ENCODE measurements around the gene MRPL43. TPM values are rescaled to one million over a fixed set of nuclear protein-coding genes. Genes with fewer than 3 reads are reported as not detected.

MRPL43 gene
- total RNA-seq, 6 experiments from 2014 or later = 101 to 120 (median 115) TPM

GRCh38 chr10:100972115-100972903, 15.0 kb downstream of the MRPL43 start:
- H3K9me3 Mint-ChIP-seq = no peaks in the 10 kb centered on the region
- H3K36me3 Mint-ChIP-seq (ENCODE audit: low read depth) = no peaks in the 10 kb centered on the region
- DNase-seq = no peak
- no peaks in the 10 kb centered on the region; the same call in 1 of the 2 replicates for H3K27me3 Mint-ChIP-seq (ENCODE audit: insufficient read depth)
- no peak for TF ChIP-seq CTCF (IDR thresholded peaks at IDR 0.05)
- peaks cover 9% of the 10 kb centered on the region for H3K4me1 Mint-ChIP-seq (ENCODE audit: low read depth)
- no peak overlapping the region for H3K4me3 Mint-ChIP-seq
- no peak overlapping the region for H3K27ac Mint-ChIP-seq

GRCh38 chr10:100970914-100971811, 16.1 kb downstream of the MRPL43 start:
- DNase-seq = no peak
- no peak for TF ChIP-seq CTCF (IDR thresholded peaks at IDR 0.05)
- no peaks in the 10 kb centered on the region for H3K36me3 Mint-ChIP-seq (ENCODE audit: low read depth)
- no peak overlapping the region for H3K27ac Mint-ChIP-seq
- H3K4me3 Mint-ChIP-seq = no peak overlapping the region
- H3K4me1 Mint-ChIP-seq (ENCODE audit: low read depth) = peaks cover 9% of the 10 kb centered on the region
- H3K9me3 Mint-ChIP-seq = no peaks in the 10 kb centered on the region
- no peaks in the 10 kb centered on the region; the same call in 1 of the 2 replicates for H3K27me3 Mint-ChIP-seq (ENCODE audit: insufficient read depth)

GRCh38 chr10:100970076-100970913, 17.0 kb downstream of the MRPL43 start:
- Mint-ChIP-seq H3K9me3 (no peaks in the 10 kb centered on the region), H3K4me3 (peak overlapping the region; percentile 43; the same call in 1 of the 2 replicates), H3K4me1 (ENCODE audit: low read depth) (peaks cover 9% of the 10 kb centered on the region), H3K27ac (no peak overlapping the region), H3K36me3 (ENCODE audit: low read depth) (0 out of 2 replicates have a peak, but pooled peaks cover 4% of the 10 kb centered on the region), H3K27me3 (ENCODE audit: insufficient read depth) (no peaks in the 10 kb centered on the region; the same call in 1 of the 2 replicates)
- no peak for DNase-seq
- TF ChIP-seq CTCF (IDR thresholded peaks at IDR 0.05) = no peak

- H3K27ac Mint-ChIP-seq = no peak within 1 kb of the TSS
- H3K9me3 Mint-ChIP-seq = no peaks in the 10 kb centered on the region
- peak within 1 kb of the TSS; percentile 81 for H3K4me3 Mint-ChIP-seq
These were observed 17.9 kb downstream of the MRPL43 start, which contains the start of gene SEMA4G for GRCh38 chr10:100969187-100970075. Gene SEMA4G, plus strand, starts transcription at chr10:100969504. Its CDS starts 3,409 bp downstream, at chr10:100972913.

More at GRCh38 chr10:100969187-100970075, 17.9 kb downstream of the MRPL43 start, which contains the start of gene SEMA4G:
- Mint-ChIP-seq H3K4me1 (ENCODE audit: low read depth) (peaks cover 9% of the 10 kb centered on the region), H3K27me3 (ENCODE audit: insufficient read depth) (no peaks in the 10 kb centered on the region; the same call in 1 of the 2 replicates), H3K36me3 (ENCODE audit: low read depth) (0 out of 2 replicates have a peak, but pooled peaks cover 5% of the 10 kb centered on the region)
- DNase-seq = no peak
- TF ChIP-seq CTCF (IDR thresholded peaks at IDR 0.05) = peak; percentile 88

All from HFFc6 (cell line).